GM10248 (cell line): ENCODE results near the gene NT5DC3.

ENCODE experiments used
- CTCF ChIA-PET: fragments of 300-600 bp; sonication (Branson Sonifier 250); formaldehyde crosslinking; extraction: SDS; loops from one replicate; lab custom pipeline; 2021; ENCODE audit warnings: antibody characterized with exemption; lab: Yijun Ruan, JAX
- POLR2A ChIA-PET: fragments of 350-650 bp; sonication (Branson Sonifier 250); formaldehyde crosslinking; extraction: SDS; loops from one replicate; lab custom pipeline; 2020; ENCODE audit warnings: antibody characterized with exemption; lab: Yijun Ruan, JAX
- DNase-seq: peaks from one replicate; pipeline ENCODE4 v3.0.0; 2012; ENCODE audit errors: extremely low spot score
- TF ChIP-seq, protein P1 (sequence below): IDR thresholded peaks from 2 replicates; pipeline ENCODE4 v1.5.1; 2012; ENCODE audit warnings: mild to moderate bottlenecking, low read depth; ENCODE audit errors: extremely low read depth, missing control alignments, control extremely low read depth

Gene NT5DC3

DNA sequence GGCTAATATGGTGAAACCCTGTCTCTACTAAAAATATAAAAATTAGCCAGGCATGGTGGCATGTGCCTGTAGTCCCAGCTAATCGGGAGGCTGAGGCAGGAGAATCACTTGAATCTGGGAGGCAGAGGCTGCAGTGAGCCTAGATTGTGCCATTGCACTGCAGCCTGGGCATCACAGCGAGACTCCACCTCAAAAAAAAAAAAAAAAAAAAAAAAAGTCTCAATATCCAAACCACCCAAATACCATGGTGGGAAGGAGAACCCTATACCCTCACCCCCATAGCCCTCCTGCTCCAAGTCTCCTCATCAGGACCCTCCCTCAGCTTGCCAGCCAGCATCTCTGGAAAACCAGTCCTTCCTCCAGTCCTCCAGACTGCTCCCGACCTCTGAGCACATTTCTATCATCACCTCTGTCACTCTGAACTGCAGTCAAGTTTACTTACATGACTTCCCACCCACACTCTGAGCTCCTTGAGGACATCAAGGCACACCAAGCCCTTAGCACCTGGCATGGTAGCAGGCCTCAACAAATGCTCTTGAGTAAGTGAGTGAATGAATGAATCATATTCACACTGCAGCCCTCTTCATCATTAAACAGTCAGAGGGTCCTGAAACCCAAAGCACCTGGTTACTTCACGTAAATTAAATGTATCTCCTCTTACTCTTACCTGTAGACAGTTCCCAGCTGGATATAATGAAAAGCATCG, 35.2 kb downstream of the NT5DC3 start:
- CTCF ChIA-PET = interaction anchor here (1.0 to 1.1 kb wide), 2 partner anchors 9 to 17 kb away, joined by 3 to 4 read pairs; no protein-coding TSS in a partner anchor
- TF ChIP-seq, protein P1, sequence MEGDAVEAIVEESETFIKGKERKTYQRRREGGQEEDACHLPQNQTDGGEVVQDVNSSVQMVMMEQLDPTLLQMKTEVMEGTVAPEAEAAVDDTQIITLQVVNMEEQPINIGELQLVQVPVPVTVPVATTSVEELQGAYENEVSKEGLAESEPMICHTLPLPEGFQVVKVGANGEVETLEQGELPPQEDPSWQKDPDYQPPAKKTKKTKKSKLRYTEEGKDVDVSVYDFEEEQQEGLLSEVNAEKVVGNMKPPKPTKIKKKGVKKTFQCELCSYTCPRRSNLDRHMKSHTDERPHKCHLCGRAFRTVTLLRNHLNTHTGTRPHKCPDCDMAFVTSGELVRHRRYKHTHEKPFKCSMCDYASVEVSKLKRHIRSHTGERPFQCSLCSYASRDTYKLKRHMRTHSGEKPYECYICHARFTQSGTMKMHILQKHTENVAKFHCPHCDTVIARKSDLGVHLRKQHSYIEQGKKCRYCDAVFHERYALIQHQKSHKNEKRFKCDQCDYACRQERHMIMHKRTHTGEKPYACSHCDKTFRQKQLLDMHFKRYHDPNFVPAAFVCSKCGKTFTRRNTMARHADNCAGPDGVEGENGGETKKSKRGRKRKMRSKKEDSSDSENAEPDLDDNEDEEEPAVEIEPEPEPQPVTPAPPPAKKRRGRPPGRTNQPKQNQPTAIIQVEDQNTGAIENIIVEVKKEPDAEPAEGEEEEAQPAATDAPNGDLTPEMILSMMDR = no peak
- no peak for DNase-seq
- POLR2A ChIA-PET = no interaction called here

GRCh38 chr12:103803847-103804246, 37.2 kb downstream of the NT5DC3 start:
- no peak for DNase-seq
- CTCF ChIA-PET = interaction anchor here (1.6 kb wide), 1 partner anchor 60 kb away, joined by 4 read pairs; no protein-coding TSS in a partner anchor
- POLR2A ChIA-PET = no interaction called here
- TF ChIP-seq, protein P1 = no peak

- ChIA-PET CTCF (interaction anchor here (1.6 to 2.0 kb wide), 2 partner anchors 11 to 62 kb away, joined by 4 to 7 read pairs; no protein-coding TSS in a partner anchor), POLR2A (no interaction called here)
- DNase-seq = no peak
- TF ChIP-seq, protein P1 = no peak
Measured at GRCh38 chr12:103802586-103802886, 38.5 kb downstream of the NT5DC3 start.

DNA sequence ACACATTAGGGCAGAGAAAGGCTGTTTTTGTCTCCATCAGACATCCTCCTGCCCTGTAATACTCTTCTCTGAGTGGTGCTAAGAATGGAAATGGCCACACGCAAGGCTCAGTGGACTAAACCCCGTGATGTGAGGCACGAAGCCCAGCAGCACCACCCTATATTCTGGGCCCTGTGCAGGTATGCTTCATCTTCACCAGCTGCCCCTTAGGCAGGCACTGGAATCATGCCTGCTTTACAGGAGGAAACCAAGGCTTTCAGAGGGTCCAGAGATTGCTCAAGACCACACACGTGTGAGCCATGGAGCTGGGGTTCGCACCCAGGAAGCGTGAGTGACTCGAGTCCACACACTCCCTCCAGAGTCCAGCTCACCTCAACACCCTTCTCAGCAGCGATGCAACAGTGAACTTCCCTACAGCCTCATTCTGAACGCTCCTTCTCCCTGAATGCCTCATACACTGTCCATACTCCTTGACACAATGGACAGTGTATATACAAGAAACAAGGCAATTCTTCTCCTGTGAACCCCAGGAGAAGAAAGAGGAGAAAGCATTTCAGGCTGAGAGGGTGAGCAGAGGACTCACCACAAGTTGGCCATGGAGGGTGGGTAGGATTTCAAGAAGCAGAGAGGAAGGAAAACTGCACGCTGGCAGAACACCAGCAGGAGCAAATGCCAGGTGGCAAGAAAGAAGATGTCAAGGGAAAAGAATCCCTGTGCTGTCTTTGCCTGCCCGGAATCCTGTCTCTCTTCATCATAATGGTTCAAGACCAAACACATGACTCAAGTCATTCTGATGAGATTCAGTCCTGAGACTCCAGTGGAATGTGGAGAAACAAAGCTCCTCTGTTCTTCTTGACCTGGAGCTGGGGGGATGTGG, 39.1 kb downstream of the NT5DC3 start:
- DNase-seq = no peak
- TF ChIP-seq, protein P1 = no peak
- POLR2A ChIA-PET = no interaction called here
- CTCF ChIA-PET = interaction anchor here (1.6 to 2.0 kb wide), 2 partner anchors 11 to 62 kb away, joined by 4 to 7 read pairs; no protein-coding TSS in a partner anchor

DNA sequence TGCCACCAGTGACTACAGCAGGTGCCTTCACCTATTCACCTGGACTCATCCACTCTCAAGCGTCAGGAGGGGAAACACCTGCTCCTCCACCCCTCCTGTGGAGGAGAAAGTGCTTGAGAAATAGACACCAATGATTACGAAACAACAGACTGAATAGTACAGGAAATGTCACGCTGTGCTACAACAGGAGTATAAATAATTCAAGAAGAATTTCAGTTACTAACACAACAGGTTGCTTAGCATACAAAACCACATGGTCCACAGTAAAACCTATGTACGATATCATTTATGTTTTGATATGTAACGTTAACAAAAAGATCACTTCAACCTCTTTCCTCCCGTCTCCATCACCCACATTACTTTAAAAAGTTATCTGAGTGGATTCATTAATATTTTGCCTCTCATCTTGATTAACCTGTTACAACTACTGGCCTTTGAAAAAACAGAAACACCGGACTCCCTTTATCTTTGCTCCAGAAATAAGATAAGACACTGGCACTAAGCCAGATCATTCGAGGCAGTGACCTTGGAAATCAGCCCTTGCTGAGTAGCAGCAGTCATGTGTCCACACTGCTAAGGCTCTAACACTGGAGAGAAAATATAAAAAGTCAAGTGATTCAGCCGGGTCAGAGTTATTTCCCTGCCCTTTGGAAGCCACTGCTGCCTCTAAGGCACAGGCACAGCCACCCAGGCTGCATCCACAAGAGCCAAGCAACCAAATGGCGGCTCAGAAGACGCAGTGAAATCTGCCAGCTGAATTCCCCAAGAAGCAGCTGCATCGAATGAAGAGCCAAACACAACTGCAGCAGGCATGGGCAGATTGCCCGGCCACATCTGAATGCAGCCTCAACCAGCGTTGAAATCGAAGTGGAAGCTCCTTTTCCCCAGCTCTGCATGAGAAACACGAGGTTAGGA, 40.9 kb downstream of the NT5DC3 start:
- POLR2A ChIA-PET = no interaction called here
- CTCF ChIA-PET = interaction anchor here (1.1 to 1.3 kb wide), 2 partner anchors 12 to 14 kb away, joined by 3 to 4 read pairs; no protein-coding TSS in a partner anchor
- DNase-seq = no peak
- TF ChIP-seq, protein P1 = no peak

DNA sequence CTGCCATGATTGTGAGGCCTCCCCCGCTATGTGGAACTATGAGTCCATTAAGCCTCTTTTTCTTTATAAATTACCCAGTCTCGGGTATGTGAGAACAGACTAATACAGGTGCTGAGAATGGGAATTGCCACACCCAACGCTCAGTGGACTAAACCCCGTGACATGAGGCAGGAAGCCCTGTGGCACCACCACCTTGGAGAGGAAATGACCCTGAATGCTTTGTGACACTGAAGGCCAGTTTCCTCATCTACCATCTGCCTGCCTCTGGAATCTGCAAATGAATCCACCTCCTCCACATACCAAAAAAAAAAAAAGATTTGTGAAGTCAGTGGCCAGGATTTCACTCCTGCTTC, 41.6 kb downstream of the NT5DC3 start:
- CTCF ChIA-PET = no interaction called here
- DNase-seq = no peak
- POLR2A ChIA-PET = no interaction called here
- TF ChIP-seq, protein P1 = no peak
